Measurements from ENCODE around the gene GRIK3.

GRCh38 chr1:36937371-36937770 is 96.9 kb downstream of the GRIK3 start:
- TF ChIP-seq EP300 (IDR thresholded peaks at IDR 0.05; ENCODE audit: borderline replicate concordance): no peak
- no peak for TF ChIP-seq YY1 (IDR thresholded peaks at IDR 0.05; ENCODE audit: low read depth)
